GM21825 (cell line): Measurements from ENCODE around the gene BCLAF1.

Experiments used
- ATAC-seq: cut with Tn5 transposase; IDR thresholded peaks from one replicate; pipeline ENCODE4 v1.9.1; 2021; ENCODE audit warnings: mild to moderate bottlenecking, moderate library complexity; ENCODE audit not compliant: unreplicated experiment

BCLAF1 gene

DNA sequence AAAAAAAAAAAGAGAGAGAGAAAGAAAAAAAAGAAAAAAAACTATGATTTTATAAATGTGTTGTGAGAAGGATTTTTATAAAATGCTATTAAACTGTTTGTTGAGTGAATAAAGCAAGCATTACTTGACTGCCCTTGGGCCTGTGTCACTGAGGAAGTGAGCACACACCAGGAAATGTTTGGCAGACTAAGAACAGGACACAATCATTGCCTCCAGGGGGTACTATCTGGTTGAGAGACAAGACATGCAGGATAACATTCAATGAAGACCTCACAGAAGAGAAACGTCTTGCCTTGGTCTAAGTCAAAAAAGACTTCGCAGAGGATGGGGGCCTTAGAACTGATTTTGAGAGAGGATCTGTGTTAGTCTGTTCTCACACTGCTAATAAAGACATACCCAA, 80.2 kb downstream of the BCLAF1 start:
- no peak for ATAC-seq

DNA sequence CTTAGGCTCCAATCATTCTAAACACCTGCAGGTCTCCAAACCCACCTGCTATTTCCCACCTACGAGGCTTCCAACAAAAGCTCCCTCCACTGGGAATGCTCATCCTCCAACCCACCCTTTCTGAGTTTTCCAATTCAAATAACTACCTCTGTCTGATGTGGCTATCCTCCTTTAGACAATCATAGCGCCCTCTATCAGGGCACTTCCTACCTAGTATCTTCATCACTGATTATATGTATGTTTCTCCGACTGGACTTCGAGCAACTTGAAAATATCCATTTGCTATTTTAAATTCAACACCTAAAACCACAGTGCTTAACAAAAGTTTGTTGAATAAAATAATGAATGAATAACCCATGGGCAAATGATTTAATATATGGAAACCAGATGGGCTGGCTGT, 80.9 kb downstream of the BCLAF1 start:
- ATAC-seq, result no peak
